ENCODE data around the gene SRCAP. TPM values are rescaled to one million over a fixed set of nuclear protein-coding genes. Genes with fewer than 3 reads are reported as not detected.

Gene SRCAP
- total RNA-seq, 4 donors from 2014 or later = 10.7 to 39.6 (median 26.1) TPM

DNA sequence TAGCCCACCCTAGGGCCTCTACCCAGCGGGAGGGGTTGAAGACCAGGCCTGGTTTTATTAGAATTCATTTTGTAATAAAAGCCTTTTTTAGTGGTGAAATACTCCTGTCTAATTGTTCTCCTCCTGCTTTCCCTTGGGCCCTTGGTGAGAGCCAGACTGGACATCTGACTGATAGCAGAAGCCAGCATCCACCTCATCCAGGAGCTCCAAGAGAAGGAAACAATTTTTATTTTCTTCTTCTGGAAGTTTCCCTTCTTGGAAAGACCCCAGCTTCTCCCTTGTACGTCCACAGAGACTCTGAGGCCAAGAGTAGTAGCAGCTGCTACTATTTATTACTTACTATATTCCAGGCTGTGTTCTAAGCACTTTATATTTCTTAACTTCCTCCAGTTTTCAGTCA, 45.2 kb downstream of the SRCAP start:
- no peak for DNase-seq
- H3K4me3 ChIP-seq = no peak overlapping the region
- no peaks in the 10 kb centered on the region for H3K9me3 ChIP-seq
- WGBS, 2 donors = 76 to 82% methylated on average over 2 of the region's 2 CpGs
- intact Hi-C loops (cut with DNase I) = no loop called here
- H3K36me3 ChIP-seq = peaks cover 12 to 44% (median 16%) of the 10 kb centered on the region in 3 donors
- TF ChIP-seq POLR2A (IDR thresholded peaks at IDR 0.05) = no peak
- no peak for TF ChIP-seq CTCF (IDR thresholded peaks at IDR 0.05)
- peaks cover 20 to 54% (median 35%) of the 10 kb centered on the region in 3 donors for H3K4me1 ChIP-seq
- H3K27ac ChIP-seq = peak overlapping the region in 1 of 4 donors; percentile 31
- H3K27me3 ChIP-seq = no peaks in the 10 kb centered on the region

- no peaks in the 10 kb centered on the region for H3K27me3 ChIP-seq
- intact Hi-C loops (cut with DNase I) = no loop called here
- 63 to 77% methylated on average over 2 of the region's 2 CpGs for WGBS, 2 donors
- H3K36me3 ChIP-seq = peaks cover 9 to 41% (median 16%) of the 10 kb centered on the region in 3 donors
- H3K4me3 ChIP-seq = no peak overlapping the region
- no peak overlapping the region for H3K27ac ChIP-seq
- no peaks in the 10 kb centered on the region for H3K9me3 ChIP-seq
- H3K4me1 ChIP-seq = peaks cover 15 to 54% (median 31%) of the 10 kb centered on the region in 3 donors
- TF ChIP-seq POLR2A (IDR thresholded peaks at IDR 0.05) (no peak), CTCF (IDR thresholded peaks at IDR 0.05) (no peak)
- DNase-seq = no peak
Measured at GRCh38 chr16:30745082-30745481, 46.1 kb downstream of the SRCAP start.

- TF ChIP-seq POLR2A (IDR thresholded peaks at IDR 0.05) (no peak), CTCF (IDR thresholded peaks at IDR 0.05) (no peak)
- Histone ChIP-seq H3K9me3 (no peaks in the 10 kb centered on the region), H3K27me3 (no peaks in the 10 kb centered on the region), H3K4me3 (no peak overlapping the region), H3K36me3 (peaks cover 16 to 57% (median 16%) of the 10 kb centered on the region in 3 donors), H3K4me1 (peaks cover 10 to 40% (median 16%) of the 10 kb centered on the region in 3 donors), H3K27ac (peak overlapping the region in 2 of 4 donors; percentile 86 to 91)
- DNase-seq = no peak
- 86 to 89% methylated on average over 9 of the region's 9 CpGs for WGBS, 2 donors
- intact Hi-C loops (cut with DNase I) = no loop called here
Measured at GRCh38 chr16:30746638-30747175, 47.7 kb downstream of the SRCAP start.

DNA sequence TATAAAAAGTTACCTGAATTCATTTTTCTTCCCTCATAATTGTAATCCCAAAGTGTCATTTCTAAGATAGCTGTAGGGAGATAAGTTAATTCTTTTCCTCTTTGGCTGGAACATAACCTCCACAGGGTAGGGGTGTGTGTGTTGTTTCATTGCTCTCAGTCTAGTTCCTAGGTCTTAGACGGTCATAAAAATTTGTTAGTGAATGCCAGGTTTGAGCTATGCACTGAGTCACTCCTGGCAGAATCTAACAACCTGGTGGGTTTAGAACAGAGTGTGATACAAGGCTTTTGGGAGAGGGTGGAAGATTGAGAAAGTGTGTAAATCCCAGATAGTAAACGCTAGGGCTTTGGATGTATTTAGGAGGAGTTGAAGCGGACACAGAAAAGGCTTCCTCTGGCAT, 48.4 kb downstream of the SRCAP start:
- peak overlapping the region; percentile 85 to 91 (median 88) for H3K27ac ChIP-seq
- peaks cover 7 to 34% (median 10%) of the 10 kb centered on the region in 3 donors for H3K4me1 ChIP-seq
- DNase-seq = no peak
- intact Hi-C loops (cut with DNase I) = no loop called here
- H3K27me3 ChIP-seq = no peaks in the 10 kb centered on the region
- peaks cover 10 to 57% (median 16%) of the 10 kb centered on the region in 3 donors for H3K36me3 ChIP-seq
- H3K9me3 ChIP-seq = no peaks in the 10 kb centered on the region
- 32 to 33% methylated on average over 3 of the region's 3 CpGs for WGBS, 2 donors
- no peak for TF ChIP-seq CTCF (IDR thresholded peaks at IDR 0.05)
- no peak for TF ChIP-seq POLR2A (IDR thresholded peaks at IDR 0.05)
- peak overlapping the region in 3 of 4 donors; percentile 93 to 98 (median 93) for H3K4me3 ChIP-seq

- intact Hi-C loops (cut with DNase I) = no loop called here
- Histone ChIP-seq H3K27ac (peak within 1 kb of the TSS; percentile 86 to 91 (median 89)), H3K4me3 (peak within 1 kb of the TSS; percentile 92 to 98 (median 93)), H3K9me3 (no peaks in the 10 kb centered on the region), H3K4me1 (peaks cover 7 to 32% (median 10%) of the 10 kb centered on the region in 3 donors), H3K36me3 (peaks cover 9 to 57% (median 16%) of the 10 kb centered on the region in 3 donors), H3K27me3 (no peaks in the 10 kb centered on the region)
- 2 to 4% methylated on average over 24 to 25 of the region's 60 CpGs for WGBS, 2 donors
- DNase-seq = peak; percentile 90
- TF ChIP-seq POLR2A (IDR thresholded peaks at IDR 0.05) (peak in 3 of 4 donors; percentile 49 to 57 (median 53)), CTCF (IDR thresholded peaks at IDR 0.05) (peak in 1 of 6 experiments; percentile 11)
Measured at GRCh38 chr16:30747799-30748633, 49.0 kb downstream of the SRCAP start, which contains the start of gene PHKG2. TSS of gene PHKG2 (plus strand) at chr16:30748425. CDS start at chr16:30748821, 396 bp downstream.
